Activated T-cell treated with anti-CD3 and anti-CD28 coated beads, Interleukin-2, amount 50 U/mL, for 1 hour (primary cell): Measurements from ENCODE around the gene CHN2.
A peak's percentile ranks its signal among the peaks of the same experiment; 100 is the strongest.

ENCODE experiments used
- DNase-seq: peaks from one replicate; pipeline ENCODE4 v3.0.0-alpha.2; 2020

The CHN2 gene

DNA sequence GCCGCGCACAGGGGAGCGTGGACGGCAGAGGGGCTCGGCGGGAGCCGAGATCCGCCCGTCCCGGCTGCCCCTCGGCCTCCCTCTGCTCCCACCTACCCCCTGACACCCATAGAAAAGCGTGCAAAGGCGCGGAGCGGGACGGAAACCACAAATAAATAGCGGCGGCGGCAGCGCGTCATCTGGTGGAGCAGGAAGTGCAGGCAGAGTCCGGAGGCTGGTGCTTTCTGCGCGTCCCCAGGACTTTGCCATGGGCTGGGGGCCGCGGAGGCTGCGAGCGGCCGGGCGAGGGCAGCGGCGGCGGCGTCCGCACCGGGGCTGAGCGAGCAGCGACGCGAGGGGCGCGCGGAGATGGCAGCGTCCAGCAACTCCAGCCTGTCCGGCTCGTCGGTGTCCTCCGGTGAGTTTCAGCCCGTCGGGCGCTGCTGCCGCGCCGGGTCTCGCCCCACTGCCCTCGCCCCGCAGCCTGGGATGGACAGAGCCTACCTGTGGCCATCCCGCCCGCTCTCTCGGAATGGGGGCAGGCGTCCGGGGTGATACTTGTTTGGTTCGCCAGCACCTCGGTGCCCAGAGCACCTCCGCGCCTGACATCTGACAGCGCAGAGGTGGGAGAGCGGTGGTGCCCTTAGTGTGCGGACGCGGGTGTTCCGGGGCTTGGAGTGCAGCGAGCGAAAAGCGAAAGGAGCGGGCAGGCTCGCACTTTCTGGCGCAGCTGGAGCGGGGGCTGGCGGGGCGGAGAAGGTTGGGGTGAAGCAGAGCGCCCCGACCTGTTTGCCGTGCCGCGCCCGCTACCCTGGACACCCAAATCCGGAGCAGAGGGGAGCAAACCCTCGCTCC is at the start of gene CHN2:
CHN2 (plus strand) TSS at position 182 of the 834 bp plus-strand sequence.
- peak; percentile 57 for DNase-seq

DNA sequence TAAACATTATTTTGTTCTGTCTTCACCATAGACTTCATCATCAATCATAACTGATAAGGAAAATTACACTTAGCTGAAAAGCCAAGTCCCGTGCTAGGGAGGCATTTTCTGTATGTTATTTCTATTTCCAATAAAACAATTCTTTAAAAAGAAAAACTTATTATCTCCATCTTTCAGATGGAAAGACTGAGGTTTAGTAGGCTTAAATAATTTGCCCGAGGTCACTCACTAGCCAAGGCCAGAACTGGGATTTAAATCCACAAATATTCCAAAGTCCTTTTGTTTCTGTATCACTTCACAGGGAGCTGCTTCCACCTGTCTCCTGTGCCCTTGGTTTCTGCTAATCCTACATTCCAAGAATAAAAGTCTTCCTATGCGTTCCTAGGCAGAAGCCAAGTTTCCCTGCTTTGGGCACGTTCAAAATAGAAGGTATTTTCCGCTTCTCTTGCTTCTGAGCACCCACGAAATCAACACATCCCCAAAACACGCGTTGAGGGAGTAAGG is 49.0 kb upstream of the CHN2 start:
- DNase-seq, result no peak

DNA sequence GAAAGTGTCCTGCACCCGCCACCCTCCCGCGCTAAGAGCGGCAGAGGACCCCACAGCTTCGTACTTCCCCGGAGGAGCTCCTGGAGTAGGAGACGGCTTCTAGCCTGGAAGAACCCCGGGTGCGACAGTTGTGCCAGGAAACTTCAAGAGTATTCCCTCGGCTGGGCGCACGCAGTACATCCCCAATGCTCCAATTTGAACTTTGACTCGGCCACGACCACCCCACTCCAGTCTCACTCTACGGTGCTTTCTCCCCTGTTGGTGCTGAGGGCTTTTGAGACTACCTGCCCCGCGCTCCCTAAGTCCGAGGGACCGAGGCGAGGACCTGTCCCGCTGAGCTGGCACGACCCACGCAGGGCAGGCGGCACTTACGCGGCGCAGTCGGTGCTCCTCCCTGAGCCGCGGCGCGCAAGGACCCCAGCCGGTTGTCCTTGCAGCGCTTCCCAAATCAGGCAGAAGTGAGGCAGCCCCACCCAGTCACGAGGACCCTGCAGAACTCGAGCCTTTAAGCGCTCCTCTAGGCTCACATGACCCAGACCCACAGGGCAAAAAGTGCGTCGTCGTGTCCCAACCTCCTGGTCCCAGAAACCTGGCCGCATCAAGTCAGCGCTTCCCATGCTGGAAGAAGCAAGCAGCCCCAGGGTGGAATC is 48.4 kb upstream of the CHN2 start, which contains the start of gene CPVL:
CPVL (minus strand) TSS at position 481 of the 650 bp plus-strand sequence. CDS start 25,476 bp downstream, outside the sequence.
- no peak for DNase-seq

DNA sequence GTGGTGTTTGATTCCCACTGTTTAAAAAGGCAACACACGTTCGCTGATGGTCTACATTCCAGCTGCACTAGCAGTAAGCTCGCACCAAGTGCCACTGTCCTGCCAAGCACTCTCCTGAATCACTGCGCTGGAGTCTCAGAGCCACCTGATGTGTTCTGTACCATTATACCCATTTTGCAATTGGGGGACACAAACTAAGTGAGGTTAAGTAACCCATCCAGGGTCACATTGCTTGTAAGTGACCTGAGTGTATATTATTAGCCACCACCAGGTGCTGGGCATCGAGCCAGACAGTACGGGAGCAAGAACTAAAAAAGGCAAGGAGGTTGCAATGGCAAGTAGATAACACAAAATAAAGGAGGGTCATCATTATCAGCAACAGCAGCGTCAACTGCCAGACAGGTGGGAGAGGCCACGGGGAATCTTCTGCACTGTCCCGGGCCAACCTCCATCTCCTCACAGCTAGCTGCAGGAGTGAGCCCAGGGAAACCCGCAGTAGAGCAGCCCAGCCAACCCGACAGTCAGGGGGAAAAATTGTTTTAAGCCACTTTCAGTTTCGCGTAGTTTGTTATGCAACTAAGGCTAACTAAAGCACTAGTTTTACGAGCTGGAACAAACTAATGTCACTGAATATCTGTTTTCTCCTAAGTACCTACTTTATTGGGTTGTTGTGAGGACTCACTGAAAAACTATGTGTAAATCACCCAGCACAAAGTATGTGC is 47.5 kb upstream of the CHN2 start:
- DNase-seq, result no peak

DNA sequence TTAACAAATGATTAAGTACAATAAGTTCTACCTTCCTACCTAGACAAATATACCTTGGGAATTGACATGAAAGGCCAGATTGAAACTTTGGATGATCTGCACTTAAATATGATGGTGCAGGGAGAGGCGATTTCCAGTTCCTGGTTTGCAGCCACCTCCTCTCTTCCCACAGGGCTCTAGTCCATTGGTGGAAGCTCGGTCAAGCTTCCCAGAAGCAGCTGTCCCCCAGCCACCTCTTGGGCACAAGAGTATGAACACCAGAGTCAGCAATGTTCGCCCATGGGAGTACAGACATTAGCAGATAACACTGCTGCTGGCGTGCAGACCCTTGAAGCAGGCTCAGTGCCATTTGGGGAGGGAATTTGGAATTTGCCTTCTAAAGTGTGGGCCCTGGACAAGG is 46.8 kb upstream of the CHN2 start:
- DNase-seq, result no peak

DNA sequence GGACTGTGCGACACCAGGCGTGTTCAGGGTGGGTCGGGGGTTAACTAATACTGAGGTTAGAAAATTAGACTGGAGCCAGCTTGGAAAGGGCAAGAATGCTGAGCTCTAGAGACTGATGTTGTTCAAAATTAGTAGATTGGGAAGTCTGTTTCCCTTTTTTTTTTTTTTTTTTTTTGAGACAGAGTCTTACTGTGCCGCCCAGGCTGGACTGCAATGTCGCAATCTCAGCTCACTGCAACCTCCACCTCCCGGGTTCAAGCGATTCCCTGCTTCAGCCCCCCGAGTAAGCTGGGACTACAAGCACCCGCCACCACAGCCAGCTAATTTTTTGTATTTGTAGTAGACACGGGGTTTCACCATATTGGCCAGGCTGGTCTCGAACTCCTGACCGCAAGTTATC is 45.5 kb upstream of the CHN2 start:
- no peak for DNase-seq

DNA sequence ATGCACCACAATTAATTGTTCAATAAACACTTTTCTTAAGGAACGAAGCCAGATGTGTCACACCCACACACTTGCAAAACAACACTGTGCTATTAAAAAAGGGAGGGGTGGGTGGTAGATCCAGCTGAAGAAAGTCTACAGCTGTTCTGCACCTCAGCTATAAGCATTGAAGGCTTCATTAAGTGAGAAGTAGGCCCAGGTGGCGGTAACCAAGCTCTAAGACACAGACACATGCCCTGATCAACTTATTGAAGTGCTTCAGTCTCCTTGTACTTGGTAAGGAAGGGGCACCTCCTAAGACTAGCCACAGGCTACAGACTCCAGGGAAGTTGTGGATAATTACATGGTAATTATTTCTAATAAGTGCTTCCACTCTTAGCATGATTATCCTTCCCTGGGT is 43.7 kb upstream of the CHN2 start:
- DNase-seq, result no peak

DNA sequence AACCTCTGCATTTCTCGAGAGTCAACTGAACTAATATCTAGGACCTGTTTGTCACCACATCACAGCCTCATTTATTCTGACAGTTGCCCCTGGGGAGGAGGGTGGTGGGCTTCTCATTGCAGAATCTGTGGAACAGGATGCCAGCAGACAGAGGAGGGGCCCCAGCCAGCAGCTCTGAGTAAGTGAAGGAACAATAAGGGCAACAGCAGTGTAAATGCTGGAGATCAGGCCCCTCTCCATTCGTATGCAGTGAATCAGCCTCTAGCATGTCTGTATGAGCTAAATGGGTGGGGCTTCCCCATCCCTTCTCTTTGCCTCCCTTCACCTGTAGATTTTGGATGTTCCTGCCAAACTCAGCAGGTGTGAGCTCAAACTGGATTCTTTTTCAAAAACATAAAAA is 40.5 kb upstream of the CHN2 start:
- DNase-seq, result no peak

DNA sequence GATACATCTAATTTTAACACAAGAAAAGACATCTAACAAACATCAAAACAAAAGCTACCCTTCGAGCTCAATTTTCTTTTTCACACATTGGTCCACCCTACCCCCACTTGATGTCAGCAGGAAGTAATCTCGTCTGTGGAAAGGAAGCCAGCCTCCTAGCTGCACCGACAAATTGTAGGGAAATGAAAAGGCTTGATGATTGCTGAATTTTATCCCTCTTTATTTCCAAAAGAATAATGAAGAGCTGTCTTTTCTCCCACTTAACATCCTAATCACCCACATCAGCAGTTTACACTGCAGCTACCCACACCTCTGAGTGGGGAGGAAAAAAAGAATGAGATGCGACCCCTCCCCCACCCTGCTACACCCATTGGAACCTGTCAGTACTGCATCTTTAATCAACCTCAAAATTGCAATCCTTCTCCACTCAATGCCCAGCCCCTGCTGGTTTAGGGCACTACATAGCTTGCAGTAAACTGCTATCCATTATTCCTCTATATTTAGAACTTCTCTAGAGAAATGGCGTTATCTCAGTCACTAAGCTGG is 37.6 kb upstream of the CHN2 start:
- DNase-seq, result no peak

DNA sequence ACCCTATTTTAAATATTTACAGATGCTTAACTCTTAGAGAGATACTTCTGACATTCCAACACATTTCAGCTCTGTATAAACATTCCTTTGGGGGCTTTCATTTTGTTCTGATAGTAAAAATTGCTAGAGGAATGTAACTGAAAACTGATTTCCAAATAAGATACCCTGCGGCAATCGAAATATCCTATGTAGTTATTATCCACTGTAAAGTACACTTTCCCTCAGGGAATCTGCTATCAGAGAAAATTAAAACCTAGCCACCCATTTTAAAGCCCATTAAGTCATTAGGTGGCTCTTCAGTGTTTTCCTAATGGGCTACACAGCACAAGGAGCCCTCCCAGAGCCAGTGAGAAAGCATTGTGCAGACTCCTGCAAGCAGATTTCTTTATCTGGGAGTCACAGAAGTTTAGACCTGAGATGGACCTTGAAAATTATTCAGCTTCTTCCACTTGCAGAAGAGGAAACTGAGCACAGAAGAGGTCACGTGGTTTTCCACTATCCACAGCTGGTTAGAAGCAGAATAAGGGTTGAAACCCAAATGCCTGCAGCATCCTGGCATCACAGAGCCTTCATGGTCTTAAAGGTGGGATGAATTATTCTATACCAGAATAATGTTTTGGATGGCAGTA is 35.7 kb upstream of the CHN2 start:
- no peak for DNase-seq

DNA sequence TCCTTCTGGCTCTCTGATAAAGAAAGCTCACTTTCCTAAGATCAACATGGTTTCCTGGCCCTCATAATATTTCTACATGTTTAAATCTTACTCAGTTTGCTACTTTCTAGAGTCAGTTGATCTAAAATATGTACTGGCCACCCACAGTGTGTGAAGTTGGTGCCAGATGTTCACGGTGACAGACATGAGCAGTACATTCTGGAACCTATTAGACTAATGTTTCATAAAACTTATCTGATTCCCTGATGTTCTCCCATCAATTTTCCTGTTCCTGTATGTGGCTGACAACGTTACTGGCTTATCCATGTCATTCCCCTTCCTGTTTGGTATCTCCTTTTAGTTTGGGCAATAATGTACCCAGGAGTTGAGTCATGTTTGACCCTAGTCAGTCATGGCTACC is 34.5 kb upstream of the CHN2 start:
- no peak for DNase-seq

DNA sequence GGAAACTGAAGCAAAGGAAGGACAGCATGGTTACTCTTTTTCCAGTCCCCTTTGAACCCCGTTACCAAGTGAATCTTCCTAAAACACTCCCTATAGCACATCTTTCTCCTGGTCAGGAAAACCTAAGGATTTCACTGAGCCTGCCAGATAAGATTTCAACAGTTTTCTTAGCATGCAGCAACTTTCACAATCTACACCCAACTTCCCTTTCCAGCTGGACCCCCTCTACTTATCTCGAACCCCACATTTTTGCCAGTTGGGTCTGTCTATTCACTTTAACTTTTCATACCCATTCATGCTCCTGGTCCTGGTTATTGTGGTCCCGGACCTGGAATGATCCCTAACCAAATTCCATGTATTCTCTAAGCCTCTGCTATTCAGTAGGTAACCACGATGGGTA is 33.3 kb upstream of the CHN2 start:
- DNase-seq, result no peak

DNA sequence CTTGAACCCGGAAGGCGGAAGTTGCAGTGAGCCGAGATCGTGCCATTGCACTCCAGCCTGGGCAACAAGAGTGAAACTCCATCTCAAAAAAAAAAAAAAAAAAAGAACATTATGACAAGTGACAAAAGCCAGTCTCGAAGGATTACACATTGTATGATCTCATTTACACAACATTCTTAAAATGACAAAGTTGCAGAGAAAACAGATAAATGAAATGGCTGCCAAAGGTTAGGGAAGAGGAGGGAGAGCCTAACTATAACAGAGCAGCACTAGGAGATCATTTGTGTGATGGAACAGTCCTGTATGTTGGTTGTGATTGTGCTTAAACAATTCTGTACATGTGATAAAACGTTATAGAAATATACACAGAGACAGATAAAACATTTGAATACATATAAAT is 32.0 kb upstream of the CHN2 start:
- no peak for DNase-seq

DNA sequence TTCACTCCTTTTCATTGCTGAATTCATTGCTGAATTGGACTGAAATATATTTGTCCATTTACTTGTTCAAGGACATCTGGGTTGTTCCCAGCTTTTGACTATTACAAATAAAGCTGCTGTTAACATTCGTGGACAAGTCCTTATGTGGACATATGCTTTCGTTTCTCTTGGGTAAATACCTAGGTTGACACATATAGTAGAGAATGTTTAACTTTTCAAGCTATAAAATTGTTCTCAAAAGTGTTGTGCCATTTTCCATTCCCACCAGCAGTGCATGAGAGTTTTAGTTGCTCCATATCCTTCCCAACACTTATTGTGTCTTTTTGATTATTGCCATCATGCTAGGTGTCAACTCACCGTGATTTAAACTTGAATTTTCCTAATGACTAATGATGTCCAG is 30.7 kb upstream of the CHN2 start:
- DNase-seq, result no peak

DNA sequence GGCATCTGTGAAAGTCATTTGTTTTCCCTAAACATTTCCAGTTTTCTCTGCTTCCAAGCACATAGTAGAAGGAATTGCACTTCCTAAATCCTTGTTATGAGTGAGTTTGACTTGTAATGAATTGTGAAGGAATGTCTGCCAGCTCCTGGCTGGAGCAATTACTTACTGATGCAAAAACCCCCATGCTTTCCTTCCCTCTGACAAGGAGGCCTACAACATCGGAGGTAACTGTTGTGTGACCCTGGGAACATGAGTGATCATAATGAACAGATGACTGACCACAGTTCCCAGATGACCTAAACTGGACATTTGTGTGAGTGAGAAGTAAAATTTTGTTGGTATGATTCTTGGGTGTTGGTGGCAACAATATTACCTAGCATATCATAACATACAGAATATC is 26.9 kb upstream of the CHN2 start:
- DNase-seq, result no peak

DNA sequence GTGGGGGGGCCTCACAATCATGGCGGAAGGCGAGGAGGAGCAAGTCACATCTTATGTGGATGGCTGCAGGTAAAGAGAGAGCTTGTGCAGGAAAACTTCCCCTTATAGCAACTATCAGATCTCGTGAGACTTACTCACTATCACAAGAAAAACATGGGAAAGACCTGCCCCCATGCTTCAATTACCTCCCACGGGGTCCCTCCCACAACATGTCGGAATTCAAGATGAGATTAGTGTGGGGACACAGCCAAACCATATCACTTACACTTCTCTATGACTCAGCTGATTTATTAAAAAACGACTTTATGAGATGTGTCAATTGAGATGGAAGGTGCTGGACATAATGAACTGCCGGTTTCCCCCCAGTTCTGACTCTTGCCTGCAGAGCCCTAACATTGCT is 23.8 kb upstream of the CHN2 start:
- DNase-seq, result no peak

DNA sequence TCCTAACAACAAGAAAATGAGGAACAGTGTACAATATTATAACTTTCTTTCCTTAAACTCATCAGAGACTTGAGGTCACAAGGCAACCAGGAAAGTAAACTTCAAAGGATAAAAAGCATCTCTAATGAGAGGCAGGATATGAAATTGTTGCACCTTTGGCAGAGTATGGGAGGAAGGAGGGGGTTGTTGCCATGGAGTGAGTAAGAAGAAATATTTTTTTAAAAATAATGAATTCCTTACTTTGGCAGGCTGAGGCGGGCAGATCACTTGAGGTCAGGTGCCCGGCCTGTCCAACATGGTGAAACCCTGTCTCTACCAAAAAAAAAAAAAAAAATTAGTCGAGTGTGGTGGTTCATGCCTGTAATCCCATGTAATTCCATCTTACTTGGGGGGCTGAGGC is 21.1 kb upstream of the CHN2 start:
- no peak for DNase-seq

DNA sequence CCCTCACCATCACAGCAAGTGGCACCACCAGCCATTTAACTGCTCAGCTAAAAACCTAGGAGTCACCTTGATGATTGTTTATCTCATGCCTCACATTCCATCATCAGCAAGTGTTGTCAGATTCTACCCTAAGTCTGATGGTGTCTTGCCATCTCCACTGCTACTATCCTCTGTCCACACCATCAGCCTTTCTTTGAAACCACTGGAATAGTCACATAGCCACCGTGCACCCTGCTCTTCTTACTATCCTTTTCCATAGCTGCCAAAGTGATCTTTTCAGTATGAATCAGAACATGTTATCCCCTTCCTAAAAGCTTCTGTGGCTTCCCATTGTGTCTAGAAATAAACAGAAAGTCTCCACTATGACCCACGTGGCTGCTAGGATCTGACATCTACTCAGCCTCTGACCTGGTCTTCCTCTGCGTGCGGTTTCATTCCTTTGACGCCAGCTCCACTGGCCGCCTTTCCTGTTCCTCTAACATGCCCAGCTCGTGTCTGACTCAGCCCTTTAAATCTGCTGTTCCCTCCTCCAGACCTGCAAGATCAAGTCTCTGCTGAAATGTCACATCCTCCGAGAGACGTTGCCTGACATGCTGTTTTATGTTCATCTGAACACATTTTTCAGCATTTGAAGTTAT is 16.5 kb upstream of the CHN2 start:
- DNase-seq, result no peak

DNA sequence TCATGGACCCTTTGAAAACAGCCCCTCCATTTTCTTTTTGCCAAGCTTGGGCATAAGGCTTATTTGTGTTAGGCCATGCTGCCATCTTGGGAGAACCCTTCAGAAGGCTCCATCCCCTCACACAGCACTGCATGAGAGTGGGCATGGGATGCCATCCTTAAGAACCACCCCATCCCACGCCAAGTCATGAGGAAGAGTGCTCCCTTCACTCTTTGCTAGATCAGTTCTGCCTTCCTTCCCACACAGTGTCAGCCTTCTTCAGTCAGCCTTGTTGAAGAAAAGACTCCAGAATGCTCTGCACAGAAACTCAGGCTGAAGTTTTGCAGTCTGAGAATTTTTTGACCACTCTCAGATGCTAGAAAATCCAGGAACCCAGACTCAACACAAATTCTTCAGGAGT is 15.5 kb upstream of the CHN2 start:
- DNase-seq, result no peak

DNA sequence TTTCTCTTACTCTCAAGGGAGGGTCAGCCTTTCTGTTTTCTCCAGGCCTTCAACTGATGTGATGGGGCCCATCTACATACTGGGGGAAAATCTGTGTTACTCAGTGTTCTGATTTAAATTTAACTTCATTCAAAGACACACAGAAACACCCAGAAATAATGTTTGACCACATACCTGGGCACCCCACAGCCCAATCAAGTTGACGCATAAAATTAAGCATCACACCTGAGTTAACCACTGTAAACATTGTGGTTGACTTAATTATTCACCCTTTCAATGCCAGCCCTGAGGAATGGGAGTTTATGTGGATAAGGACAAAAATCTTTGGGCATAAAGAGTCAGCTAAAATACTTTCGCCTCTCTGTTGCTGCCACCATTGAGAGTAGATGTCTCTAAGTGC is 10.0 kb upstream of the CHN2 start:
- DNase-seq, result no peak

DNA sequence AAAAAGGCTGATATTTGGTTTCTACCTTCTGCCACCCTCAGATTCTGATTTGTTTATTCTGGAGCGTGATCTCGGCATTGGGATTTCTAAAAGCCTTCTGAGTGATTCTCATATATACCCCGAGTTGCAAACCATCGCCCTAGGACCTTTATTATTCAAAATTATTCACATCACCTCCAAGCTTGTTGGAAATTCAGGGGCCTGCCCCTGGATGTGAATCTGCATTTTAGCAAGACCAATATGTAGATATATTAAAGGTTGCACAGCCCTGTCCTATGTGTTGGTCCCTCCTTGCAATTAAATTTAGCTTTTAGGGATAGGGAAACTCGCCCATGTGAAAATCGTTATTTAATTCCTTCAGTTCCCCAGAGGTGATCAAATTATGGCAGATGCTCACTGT is 9.0 kb upstream of the CHN2 start:
- no peak for DNase-seq

DNA sequence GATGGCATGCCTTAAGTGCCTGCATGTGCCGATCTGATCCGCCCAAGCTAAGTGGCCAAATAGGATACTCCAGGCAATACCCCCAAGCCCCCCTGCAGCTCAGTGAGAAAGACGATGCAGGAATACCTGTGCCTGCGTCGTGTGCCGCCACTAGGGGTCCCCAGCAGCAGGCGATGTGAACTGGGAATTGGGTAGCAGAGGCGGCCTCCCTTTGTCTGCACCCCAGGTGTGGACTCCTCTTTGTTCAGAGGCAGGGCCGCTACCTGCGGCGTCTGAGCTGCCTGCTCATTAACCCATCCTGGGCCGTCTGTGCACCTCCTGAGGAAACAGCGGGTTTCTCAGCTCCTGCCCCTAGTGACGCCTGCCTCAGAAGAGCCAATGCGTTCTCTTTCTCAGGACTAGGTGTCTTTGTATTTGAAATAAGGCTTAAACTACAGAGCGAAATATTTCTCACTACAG is 4.8 kb upstream of the CHN2 start:
- peak; percentile 61 for DNase-seq
